Stimulated activated naive B cell treated with anti-CD40 and anti-IgM and Interleukin-4, amounts not matched to agents 10 μg/mL and 1 μg/mL and 100 μg/mL, for 72 hours (primary cell): ENCODE results near the gene CORIN.

ENCODE experiments used
- ATAC-seq, 2 donors: fragments of 150-1000 bp; cut with Tn5 transposase; replicated peaks; 2 replicates each; pipeline ENCODE4 v1.10.0; 2021; ENCODE audit warnings: moderate library complexity in 1 of 2
- DNase-seq: peaks from one replicate; pipeline ENCODE4 v3.0.0; 2021
- H3K27ac Mint-ChIP-seq: one replicate; pipeline ENCODE4 v1.8.0; 2022; ENCODE audit warnings: mild to moderate bottlenecking, mixed read lengths
- H3K27me3 Mint-ChIP-seq, 2 donors: one replicate each; pipeline ENCODE4 v1.8.0; 2022; ENCODE audit warnings: mixed read lengths in 2 of 2
- H3K36me3 Mint-ChIP-seq, 2 donors: one replicate each; pipeline ENCODE4 v1.8.0; 2022; ENCODE audit warnings: mixed read lengths in 2 of 2, mild to moderate bottlenecking in 1 of 2
- H3K4me1 Mint-ChIP-seq, 2 donors: one replicate each; pipeline ENCODE4 v1.8.0; 2022; ENCODE audit warnings: mixed read lengths in 2 of 2, mild to moderate bottlenecking in 1 of 2
- H3K4me3 Mint-ChIP-seq, 2 donors: one replicate each; pipeline ENCODE4 v1.8.0; 2022; ENCODE audit warnings: mild to moderate bottlenecking in 2 of 2, mixed read lengths in 2 of 2, moderate library complexity in 1 of 2
- H3K9me3 Mint-ChIP-seq, 2 donors: one replicate each; pipeline ENCODE4 v1.8.0; 2022; ENCODE audit warnings: mixed read lengths in 2 of 2, mild to moderate bottlenecking in 1 of 2

CORIN gene

GRCh38 chr4:47624031-47624441, 213.8 kb downstream of the CORIN start:
- ATAC-seq (no peak), DNase-seq (no peak)
- Mint-ChIP-seq H3K36me3 (peaks cover 6 to 10% of the 10 kb centered on the region in 2 donors), H3K4me1 (peaks cover 4 to 16% of the 10 kb centered on the region in 2 donors), H3K4me3 (no peak overlapping the region), H3K27ac (no peak overlapping the region), H3K27me3 (no peaks in the 10 kb centered on the region), H3K9me3 (peaks cover 5 to 7% of the 10 kb centered on the region in 2 donors)

GRCh38 chr4:47621181-47621580, 216.7 kb downstream of the CORIN start:
- Mint-ChIP-seq H3K4me1 (peaks cover 12% of the 10 kb centered on the region in 2 donors), H3K9me3 (peaks cover 5 to 7% of the 10 kb centered on the region in 2 donors), H3K27me3 (no peaks in the 10 kb centered on the region), H3K36me3 (peaks cover 12 to 13% of the 10 kb centered on the region in 2 donors), H3K27ac (no peak overlapping the region), H3K4me3 (no peak overlapping the region)
- ATAC-seq (no peak), DNase-seq (no peak)

GRCh38 chr4:47619691-47620090, 218.2 kb downstream of the CORIN start:
- H3K4me1 Mint-ChIP-seq = peaks cover 0 to 9% of the 10 kb centered on the region in 2 donors
- peaks cover 5 to 7% of the 10 kb centered on the region in 2 donors for H3K9me3 Mint-ChIP-seq
- no peak overlapping the region for H3K4me3 Mint-ChIP-seq
- no peak for ATAC-seq
- H3K27ac Mint-ChIP-seq = no peak overlapping the region
- H3K27me3 Mint-ChIP-seq = no peaks in the 10 kb centered on the region
- peaks cover 12 to 13% of the 10 kb centered on the region in 2 donors for H3K36me3 Mint-ChIP-seq
- DNase-seq = no peak

GRCh38 chr4:47617607-47618006, 220.3 kb downstream of the CORIN start:
- no peak for DNase-seq
- peaks cover 0 to 4% of the 10 kb centered on the region in 2 donors for H3K27me3 Mint-ChIP-seq
- no peak overlapping the region for H3K27ac Mint-ChIP-seq
- H3K9me3 Mint-ChIP-seq = peaks cover under 1% of the 10 kb centered on the region in 2 donors
- H3K4me3 Mint-ChIP-seq = no peak overlapping the region
- H3K4me1 Mint-ChIP-seq = peaks cover 0 to 9% of the 10 kb centered on the region in 2 donors
- H3K36me3 Mint-ChIP-seq = peaks cover 10% of the 10 kb centered on the region in 2 donors
- ATAC-seq = peak; percentile 99

- no peak for DNase-seq
- Mint-ChIP-seq H3K36me3 (peaks cover 8 to 12% of the 10 kb centered on the region in 2 donors), H3K4me3 (no peak overlapping the region), H3K27ac (no peak overlapping the region), H3K4me1 (peaks cover 0 to 9% of the 10 kb centered on the region in 2 donors), H3K27me3 (peaks cover 0 to 7% of the 10 kb centered on the region in 2 donors), H3K9me3 (peaks cover 0 to 1% of the 10 kb centered on the region in 2 donors)
- ATAC-seq = no peak
Observed at GRCh38 chr4:47615385-47615784, 222.5 kb downstream of the CORIN start.

- Mint-ChIP-seq H3K27ac (no peak overlapping the region), H3K9me3 (peaks cover 0 to 1% of the 10 kb centered on the region in 2 donors), H3K4me3 (no peak overlapping the region), H3K36me3 (peaks cover 5 to 7% of the 10 kb centered on the region in 2 donors), H3K27me3 (peaks cover 0 to 7% of the 10 kb centered on the region in 2 donors), H3K4me1 (no peaks in the 10 kb centered on the region)
- ATAC-seq (no peak), DNase-seq (no peak)
Observed at GRCh38 chr4:47612116-47613023, 225.5 kb downstream of the CORIN start.

GRCh38 chr4:47606482-47606881, 231.4 kb downstream of the CORIN start:
- Mint-ChIP-seq H3K27ac (no peak overlapping the region), H3K27me3 (no peaks in the 10 kb centered on the region), H3K4me3 (no peak overlapping the region), H3K36me3 (peaks cover 13 to 26% of the 10 kb centered on the region in 2 donors), H3K4me1 (no peaks in the 10 kb centered on the region), H3K9me3 (peaks cover 0 to 5% of the 10 kb centered on the region in 2 donors)
- DNase-seq (no peak), ATAC-seq (no peak)

- H3K27ac Mint-ChIP-seq = no peak overlapping the region
- no peaks in the 10 kb centered on the region for H3K27me3 Mint-ChIP-seq
- H3K9me3 Mint-ChIP-seq = peaks cover 0 to 5% of the 10 kb centered on the region in 2 donors
- no peak overlapping the region for H3K4me3 Mint-ChIP-seq
- no peak for DNase-seq
- H3K4me1 Mint-ChIP-seq = no peaks in the 10 kb centered on the region
- peaks cover 18 to 45% of the 10 kb centered on the region in 2 donors for H3K36me3 Mint-ChIP-seq
- no peak for ATAC-seq
Observed at GRCh38 chr4:47598896-47599295, 239.0 kb downstream of the CORIN start.

GRCh38 chr4:47598320-47598719, 239.5 kb downstream of the CORIN start:
- Mint-ChIP-seq H3K27me3 (no peaks in the 10 kb centered on the region), H3K4me3 (no peak overlapping the region)
- no peak for ATAC-seq

GRCh38 chr4:47597696-47598095, 240.2 kb downstream of the CORIN start:
- Mint-ChIP-seq H3K27ac (peak overlapping the region; percentile 42), H3K36me3 (peaks cover 13 to 34% of the 10 kb centered on the region in 2 donors), H3K27me3 (no peaks in the 10 kb centered on the region), H3K4me1 (no peaks in the 10 kb centered on the region), H3K9me3 (no peaks in the 10 kb centered on the region), H3K4me3 (no peak overlapping the region)
- ATAC-seq (no peak), DNase-seq (no peak)

More at GRCh38 chr4:47598320-47598719, 239.5 kb downstream of the CORIN start:
- no peak for DNase-seq
- no peaks in the 10 kb centered on the region for H3K4me1 Mint-ChIP-seq
- no peak overlapping the region for H3K27ac Mint-ChIP-seq
- peaks cover 19 to 40% of the 10 kb centered on the region in 2 donors for H3K36me3 Mint-ChIP-seq
- peaks cover 0 to 4% of the 10 kb centered on the region in 2 donors for H3K9me3 Mint-ChIP-seq

GRCh38 chr4:47590325-47590724, 247.5 kb downstream of the CORIN start:
- Mint-ChIP-seq H3K4me1 (no peaks in the 10 kb centered on the region), H3K36me3 (peaks cover 40 to 56% of the 10 kb centered on the region in 2 donors), H3K4me3 (no peak overlapping the region), H3K9me3 (peaks cover 6% of the 10 kb centered on the region in 2 donors), H3K27ac (no peak overlapping the region), H3K27me3 (no peaks in the 10 kb centered on the region)
- no peak for ATAC-seq
- no peak for DNase-seq

- no peaks in the 10 kb centered on the region for H3K9me3 Mint-ChIP-seq
- H3K27ac Mint-ChIP-seq = no peak overlapping the region
- H3K27me3 Mint-ChIP-seq = no peaks in the 10 kb centered on the region
- H3K36me3 Mint-ChIP-seq = peaks cover 44 to 67% of the 10 kb centered on the region in 2 donors
- no peak overlapping the region for H3K4me3 Mint-ChIP-seq
- H3K4me1 Mint-ChIP-seq = peaks cover 0 to 2% of the 10 kb centered on the region in 2 donors
- DNase-seq (no peak), ATAC-seq (no peak)
Observed at GRCh38 chr4:47579235-47579634, 258.6 kb downstream of the CORIN start.

GRCh38 chr4:47577779-47578553, 259.9 kb downstream of the CORIN start:
- Mint-ChIP-seq H3K27me3 (no peaks in the 10 kb centered on the region), H3K36me3 (peaks cover 46 to 69% of the 10 kb centered on the region in 2 donors), H3K27ac (no peak overlapping the region), H3K4me3 (no peak overlapping the region), H3K9me3 (no peaks in the 10 kb centered on the region), H3K4me1 (peaks cover 0 to 2% of the 10 kb centered on the region in 2 donors)
- DNase-seq (no peak), ATAC-seq (no peak)

GRCh38 chr4:47572981-47573380, 264.9 kb downstream of the CORIN start:
- no peak for ATAC-seq
- Mint-ChIP-seq H3K4me1 (peaks cover 5 to 7% of the 10 kb centered on the region in 2 donors), H3K4me3 (no peak overlapping the region), H3K27me3 (no peaks in the 10 kb centered on the region), H3K9me3 (no peaks in the 10 kb centered on the region), H3K27ac (no peak overlapping the region), H3K36me3 (peaks cover 38 to 66% of the 10 kb centered on the region in 2 donors)
- DNase-seq = no peak
